Endothelial cell of umbilical vein (primary cell): ENCODE results near the gene HSPA5.

ENCODE experiments used
- CTCF ChIP-seq, 2 donors: IDR thresholded peaks; 1 replicate in 1 of 2; 2 replicates in 1 of 2; pipeline ENCODE4 v1.5.1; 2011; ENCODE audit warnings: low read length in 2 of 2, mild to moderate bottlenecking in 2 of 2, moderate library complexity in 2 of 2, control low read depth in 1 of 2, inconsistent platforms in 1 of 2, low read depth in 1 of 2; ENCODE audit not compliant: insufficient read depth in 1 of 2; ENCODE audit errors: extremely low read depth in 1 of 2
- EZH2 ChIP-seq: IDR thresholded peaks from 2 replicates; pipeline ENCODE4 v1.6.1; 2012; ENCODE audit warnings: borderline replicate concordance, low read depth, mild to moderate bottlenecking, moderate library complexity, low read length, inconsistent platforms; ENCODE audit not compliant: severe bottlenecking
- FOS ChIP-seq: IDR thresholded peaks from 2 replicates; pipeline ENCODE4 v1.6.1; 2011; ENCODE audit warnings: mild to moderate bottlenecking, low read length, moderate library complexity, borderline replicate concordance; ENCODE audit not compliant: insufficient read depth
- GATA2 ChIP-seq: IDR thresholded peaks from 2 replicates; pipeline ENCODE4 v1.7.0; 2011; ENCODE audit warnings: low read depth, mild to moderate bottlenecking, moderate library complexity, mixed read lengths, low read length; ENCODE audit not compliant: insufficient read length, insufficient read depth
- JUN ChIP-seq: IDR thresholded peaks from 2 replicates; pipeline ENCODE4 v1.6.1; 2011; ENCODE audit warnings: borderline replicate concordance, low read depth; ENCODE audit not compliant: insufficient read length, insufficient read depth
- MAX ChIP-seq: IDR thresholded peaks from 2 replicates; pipeline ENCODE4 v1.6.1; 2011; ENCODE audit not compliant: insufficient read depth, insufficient read length
- MYC ChIP-seq: IDR thresholded peaks from one replicate; pipeline ENCODE4 v1.6.1; 2011; ENCODE audit warnings: mild to moderate bottlenecking, low read depth, low read length
- POLR2A ChIP-seq: IDR thresholded peaks from 2 replicates; pipeline ENCODE4 v1.6.1; 2012; ENCODE audit warnings: low read depth, mild to moderate bottlenecking, control low read depth, low read length
- POLR2AphosphoS5 ChIP-seq: IDR thresholded peaks from 2 replicates; pipeline ENCODE4 v1.6.1; 2012; ENCODE audit warnings: low read depth, mild to moderate bottlenecking, control low read depth, low read length, moderate library complexity; ENCODE audit not compliant: insufficient read depth

- peak; percentile 76 to 88 for TF ChIP-seq CTCF (IDR thresholded peaks at IDR 0.05; ENCODE audit: extremely low read depth in 1 of 2, insufficient read depth in 1 of 2, low read depth in 1 of 2, low read length in 2 of 2)
- TF ChIP-seq POLR2AphosphoS5, result peak; percentile 91
- TF ChIP-seq POLR2A, result peak; percentile 91
- no peak for TF ChIP-seq MAX
- no peak for TF ChIP-seq EZH2
- TF ChIP-seq GATA2, result no peak
- peak; percentile 4 for TF ChIP-seq FOS
- TF ChIP-seq JUN, result no peak
- no peak for TF ChIP-seq MYC
Measured at GRCh38 chr9:125189361-125190289, 51.5 kb downstream of the HSPA5 start, which contains the start of gene PPP6C.
